HG03558 (cell line): ENCODE results near the gene DTNA.

Experiments
- ATAC-seq: cut with Tn5 transposase; IDR thresholded peaks from one replicate; pipeline ENCODE4 v1.9.1; 2021; ENCODE audit warnings: moderate number of reproducible peaks; ENCODE audit not compliant: unreplicated experiment; ENCODE audit errors: extremely low read depth

Gene DTNA

GRCh38 chr18:34760444-34760843, 50.3 kb downstream of the DTNA start:
- ATAC-seq: no peak

DNA sequence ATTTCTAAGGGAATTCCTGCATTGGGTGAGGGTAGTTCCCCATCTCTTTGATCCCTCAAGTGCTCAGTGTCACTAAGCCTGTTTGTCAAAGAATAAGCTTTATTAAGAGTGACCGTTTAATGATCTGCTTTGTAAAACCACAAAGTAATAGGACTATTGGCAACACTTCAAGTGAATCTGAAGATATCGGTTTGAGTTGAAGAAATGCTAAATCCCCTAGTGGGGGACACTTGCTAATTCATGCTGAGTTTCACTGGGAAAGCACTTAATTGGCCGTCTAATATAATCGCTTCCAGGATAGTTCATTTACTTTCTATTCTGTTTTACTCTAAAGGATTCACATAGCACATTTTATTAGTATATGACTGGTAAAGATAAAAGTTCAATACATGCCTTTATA, 54.4 kb downstream of the DTNA start:
- no peak for ATAC-seq

DNA sequence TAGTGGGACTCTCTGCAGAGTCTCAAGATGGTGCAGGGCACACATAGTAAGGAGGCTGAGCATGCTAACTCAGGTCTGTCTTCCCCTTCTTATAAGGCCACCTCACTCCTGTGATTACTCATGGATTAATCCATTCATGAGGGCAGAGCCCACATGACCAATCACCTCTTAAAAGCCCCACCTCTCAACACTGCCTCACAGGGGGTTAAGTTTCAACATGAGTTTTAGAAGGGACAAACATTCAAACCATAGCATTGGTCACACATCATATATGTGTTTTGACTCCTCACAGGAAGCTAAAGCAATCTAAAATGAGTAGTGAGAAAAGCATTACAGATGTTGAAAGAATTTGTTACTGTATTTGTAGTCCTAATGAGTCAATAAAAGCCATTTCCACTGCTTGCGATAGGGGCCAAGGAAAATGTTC, 57.5 kb downstream of the DTNA start:
- peak; percentile 62 for ATAC-seq

GRCh38 chr18:34771958-34772357, 61.9 kb downstream of the DTNA start:
- no peak for ATAC-seq

DNA sequence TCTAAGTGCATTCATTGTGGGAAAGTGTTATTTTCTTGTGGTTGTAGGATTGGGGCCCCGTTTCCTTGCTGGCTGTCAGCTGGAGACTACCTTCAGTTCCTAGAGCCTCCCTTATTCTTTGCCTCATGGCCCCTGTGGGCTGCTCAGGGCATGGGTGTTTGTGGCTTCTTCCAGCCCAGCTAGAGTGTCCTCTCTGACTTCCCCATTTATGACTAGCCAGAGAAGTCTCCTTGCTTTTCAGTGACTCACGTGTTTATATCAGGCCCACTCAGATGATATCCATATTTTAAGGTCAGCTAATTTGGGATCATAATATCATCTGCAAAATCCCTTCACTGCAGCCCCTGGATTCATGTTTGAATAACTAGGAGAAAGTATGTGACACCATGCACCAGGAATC, 62.8 kb downstream of the DTNA start:
- ATAC-seq: no peak

GRCh38 chr18:34773378-34773777, 63.3 kb downstream of the DTNA start:
- ATAC-seq: no peak

GRCh38 chr18:34773961-34774766, 64.1 kb downstream of the DTNA start:
- no peak for ATAC-seq

DNA sequence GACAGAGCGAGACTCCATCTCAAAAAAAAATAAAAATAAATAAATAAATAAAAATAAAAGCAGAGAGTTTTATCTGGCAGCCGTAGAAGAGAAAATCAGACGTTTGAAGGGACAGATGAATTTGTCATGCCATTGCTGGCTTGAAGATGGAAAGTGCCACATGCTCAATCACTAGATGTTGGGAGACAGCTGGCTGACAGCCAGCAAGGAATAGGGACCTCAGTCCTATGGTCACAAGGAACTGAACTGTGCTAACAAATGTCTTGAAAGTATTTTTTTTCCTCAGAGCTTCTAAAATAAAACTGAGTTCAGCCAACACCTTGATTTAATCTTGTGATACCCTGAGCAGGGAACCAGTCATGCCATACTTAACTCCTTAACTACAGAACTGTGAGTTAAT, 65.4 kb downstream of the DTNA start:
- ATAC-seq: no peak

DNA sequence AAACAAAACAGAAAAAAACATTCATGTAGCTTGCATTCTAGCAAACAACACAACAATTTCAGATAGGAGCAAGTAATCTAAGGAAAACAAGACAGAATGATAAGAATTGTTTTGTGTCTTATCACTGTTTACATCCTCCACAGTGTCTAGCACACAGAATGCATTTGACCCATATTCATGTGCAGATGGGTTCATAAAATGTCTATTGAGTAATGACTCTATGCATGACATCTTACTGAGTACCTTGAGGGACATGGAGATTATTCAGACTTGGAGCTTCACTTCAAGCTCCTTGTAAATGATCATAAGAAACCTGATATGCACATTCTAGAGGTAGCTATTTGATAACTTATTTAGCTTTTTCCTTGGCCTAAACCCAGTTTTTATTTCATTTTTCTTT, 69.0 kb downstream of the DTNA start:
- no peak for ATAC-seq

GRCh38 chr18:34780856-34781255, 70.8 kb downstream of the DTNA start:
- no peak for ATAC-seq

GRCh38 chr18:34783501-34783900, 73.4 kb downstream of the DTNA start:
- no peak for ATAC-seq

- no peak for ATAC-seq
Measured at GRCh38 chr18:34786162-34786741, 76.2 kb downstream of the DTNA start.

DNA sequence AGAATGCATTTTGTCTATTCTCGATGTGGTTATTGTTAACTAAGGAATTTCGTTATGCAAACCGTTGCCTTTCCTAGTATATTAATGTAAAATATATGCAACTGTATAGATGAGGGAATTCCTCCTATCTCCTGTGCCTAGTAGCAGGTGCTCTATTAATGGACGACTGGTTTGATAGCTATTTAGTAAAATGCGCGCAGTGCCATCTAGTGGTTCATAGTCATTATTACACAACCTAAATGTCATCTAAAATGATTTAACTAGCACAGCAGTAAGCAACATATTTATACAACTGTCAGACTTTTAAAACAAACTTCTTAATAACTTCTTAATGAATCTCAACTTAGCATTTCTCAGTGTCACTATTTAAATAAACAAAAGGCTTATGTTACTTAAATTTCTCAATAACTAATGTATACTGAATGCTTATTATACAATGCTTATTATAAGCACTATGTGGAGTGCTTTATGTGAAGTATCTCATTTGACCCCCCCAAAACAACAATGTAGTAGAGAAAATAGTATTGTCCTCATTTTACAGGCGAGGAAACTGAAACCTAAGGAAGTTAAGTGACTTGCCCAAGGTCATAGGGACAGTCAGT, 77.9 kb downstream of the DTNA start:
- ATAC-seq: peak; percentile 78

GRCh38 chr18:34789768-34790344, 79.8 kb downstream of the DTNA start:
- ATAC-seq: no peak

- ATAC-seq: no peak
Measured at GRCh38 chr18:34794348-34794747, 84.2 kb downstream of the DTNA start.

DNA sequence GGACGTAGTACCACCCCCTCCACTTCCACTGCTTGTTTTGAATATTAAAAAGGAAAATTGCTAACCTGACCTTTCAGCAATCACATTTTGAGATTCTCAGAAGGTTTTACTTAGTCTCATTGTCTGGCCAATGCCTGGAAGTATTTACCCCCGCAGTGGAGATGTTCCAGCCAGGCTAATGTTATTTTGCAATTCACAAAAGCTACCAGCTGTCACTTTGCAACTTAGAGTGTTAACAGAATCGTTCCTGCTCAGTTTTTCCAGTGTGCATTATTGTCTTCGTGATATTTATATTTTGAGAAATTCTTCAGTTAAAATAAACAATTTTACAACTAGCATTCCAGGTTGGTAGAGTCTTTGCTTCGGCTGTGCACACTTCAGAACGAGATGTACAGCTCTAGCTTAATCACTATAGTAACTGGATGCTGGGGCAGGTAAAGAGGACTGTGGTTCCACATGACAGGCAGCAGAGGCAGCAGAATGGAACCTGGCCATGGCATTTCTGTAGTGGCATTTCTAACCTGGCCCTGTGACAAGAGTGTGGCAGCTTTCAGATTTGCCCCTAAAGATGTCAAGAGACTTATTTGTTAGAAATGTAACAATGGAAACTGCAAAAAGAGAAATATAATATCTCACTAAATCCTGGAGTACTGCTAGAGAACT, 85.1 kb downstream of the DTNA start:
- ATAC-seq: no peak

GRCh38 chr18:34796035-34796657, 86.0 kb downstream of the DTNA start:
- no peak for ATAC-seq

DNA sequence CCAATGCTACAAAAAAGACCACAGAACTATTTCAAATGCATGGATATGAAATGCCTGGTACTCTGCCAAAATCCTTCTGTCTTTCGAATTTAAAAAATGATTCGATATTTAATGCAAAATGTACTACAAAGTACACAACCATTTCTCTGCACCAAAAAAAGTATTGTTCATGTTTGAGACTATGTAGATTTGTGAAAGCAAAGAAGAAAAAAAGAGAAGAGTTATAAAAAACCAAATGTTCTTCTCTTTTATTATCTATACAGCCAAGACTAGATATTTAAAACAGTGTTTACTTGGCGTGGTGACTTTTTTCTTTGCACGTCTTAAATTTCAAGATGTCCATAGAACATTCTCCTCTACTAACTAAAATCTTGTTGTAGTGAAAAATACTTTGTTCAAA, 89.2 kb downstream of the DTNA start:
- no peak for ATAC-seq

- ATAC-seq: no peak
Measured at GRCh38 chr18:34800381-34800780, 90.3 kb downstream of the DTNA start.

DNA sequence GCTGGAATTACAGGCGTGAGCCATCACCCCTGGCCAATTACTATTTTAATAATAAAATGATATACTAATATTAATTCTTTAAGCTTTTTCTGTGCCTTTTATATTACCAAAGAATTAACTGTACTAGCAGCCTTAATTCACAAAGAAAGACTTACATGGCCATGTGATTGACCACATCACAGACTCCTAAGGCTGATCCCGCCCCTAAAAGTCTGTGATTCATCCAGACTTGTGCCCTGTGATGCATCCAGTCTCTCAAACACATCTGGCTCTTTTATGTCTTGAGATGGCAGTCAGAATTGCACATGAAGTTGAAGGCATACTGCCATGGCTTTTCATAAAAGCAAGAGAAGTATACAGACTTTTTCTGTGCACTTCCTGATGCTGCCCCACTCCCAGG, 91.7 kb downstream of the DTNA start:
- ATAC-seq: no peak
